ENCODE results near the gene KRT17. TPM values are rescaled to one million over a fixed set of nuclear protein-coding genes. Genes with fewer than 3 reads are reported as not detected.
"Not testable (repeated sequence)": the region's sequence is repeated elsewhere in the genome, so short reads cannot be mapped to it uniquely, and the experiment has no call there.

KRT17 gene
- total and polyA plus RNA-seq, 2 donors: 33.5 to 72.1 TPM

- H3K36me3 ChIP-seq (ENCODE audit: insufficient read depth): no peaks in the 10 kb centered on the region
- no peak overlapping the region for H3K4me3 ChIP-seq (ENCODE audit: low read depth, low read length)
- 91% methylated on average over 10 of the region's 10 CpGs for WGBS
- DNase-seq (ENCODE audit: extremely low spot score): no peak
- no peaks in the 10 kb centered on the region for H3K4me1 ChIP-seq (ENCODE audit: insufficient read depth)
- peak overlapping the region; percentile 84 for H3K27ac ChIP-seq (ENCODE audit: low read depth)
These were observed 25.6 kb upstream of the KRT17 start for GRCh38 chr17:41649923-41650519.

GRCh38 chr17:41648411-41649195, 24.2 kb upstream of the KRT17 start:
- no peaks in the 10 kb centered on the region for H3K4me1 ChIP-seq (ENCODE audit: insufficient read depth)
- H3K36me3 ChIP-seq (ENCODE audit: insufficient read depth): no peaks in the 10 kb centered on the region
- peak overlapping the region; percentile 46 for H3K27ac ChIP-seq (ENCODE audit: low read depth)
- H3K4me3 ChIP-seq (ENCODE audit: low read depth, low read length): no peak overlapping the region
- WGBS: 7% methylated on average over 39 of the region's 39 CpGs
- no peak for DNase-seq (ENCODE audit: extremely low spot score)

GRCh38 chr17:41647940-41648410, 23.6 kb upstream of the KRT17 start:
- 1% methylated on average over 22 of the region's 22 CpGs for WGBS
- H3K27ac ChIP-seq (ENCODE audit: low read depth): peak overlapping the region; percentile 46

GRCh38 chr17:41647038-41647813, 22.9 kb upstream of the KRT17 start:
- Histone ChIP-seq H3K36me3 (ENCODE audit: insufficient read depth) (no peaks in the 10 kb centered on the region), H3K4me3 (ENCODE audit: low read depth, low read length) (no peak overlapping the region), H3K27ac (ENCODE audit: low read depth) (no peak overlapping the region), H3K4me1 (ENCODE audit: insufficient read depth) (no peaks in the 10 kb centered on the region)
- WGBS: 77% methylated on average over 15 of the region's 15 CpGs
- DNase-seq (ENCODE audit: extremely low spot score): no peak

More at GRCh38 chr17:41647940-41648410, 23.6 kb upstream of the KRT17 start:
- no peaks in the 10 kb centered on the region for H3K36me3 ChIP-seq (ENCODE audit: insufficient read depth)
- no peak for DNase-seq (ENCODE audit: extremely low spot score)
- H3K4me3 ChIP-seq (ENCODE audit: low read depth, low read length): no peak overlapping the region
- no peaks in the 10 kb centered on the region for H3K4me1 ChIP-seq (ENCODE audit: insufficient read depth)

GRCh38 chr17:41642252-41643156, 18.1 kb upstream of the KRT17 start:
- Histone ChIP-seq H3K4me1 (ENCODE audit: insufficient read depth) (no peaks in the 10 kb centered on the region), H3K27ac (ENCODE audit: low read depth) (no peak overlapping the region), H3K4me3 (ENCODE audit: low read depth, low read length) (no peak overlapping the region), H3K36me3 (ENCODE audit: insufficient read depth) (no peaks in the 10 kb centered on the region)
- DNase-seq (ENCODE audit: extremely low spot score): no peak
- WGBS: 86% methylated on average over 13 of the region's 13 CpGs

GRCh38 chr17:41640596-41640995, 16.2 kb upstream of the KRT17 start:
- not testable (repeated sequence) for H3K27ac ChIP-seq (ENCODE audit: low read depth); H3K4me1 ChIP-seq (ENCODE audit: insufficient read depth); H3K4me3 ChIP-seq (ENCODE audit: low read depth, low read length); DNase-seq (ENCODE audit: extremely low spot score); H3K36me3 ChIP-seq (ENCODE audit: insufficient read depth)
- 98% methylated on average over 5 of the region's 5 CpGs for WGBS

GRCh38 chr17:41639492-41640473, 15.4 kb upstream of the KRT17 start:
- H3K36me3 ChIP-seq (ENCODE audit: insufficient read depth): no peaks in the 10 kb centered on the region
- no peak overlapping the region for H3K4me3 ChIP-seq (ENCODE audit: low read depth, low read length)
- DNase-seq (ENCODE audit: extremely low spot score): no peak
- WGBS: 94% methylated on average over 7 of the region's 7 CpGs
- no peak overlapping the region for H3K27ac ChIP-seq (ENCODE audit: low read depth)
- H3K4me1 ChIP-seq (ENCODE audit: insufficient read depth): no peaks in the 10 kb centered on the region

- no peak overlapping the region for H3K27ac ChIP-seq (ENCODE audit: low read depth)
- no peak for DNase-seq (ENCODE audit: extremely low spot score)
- no peaks in the 10 kb centered on the region for H3K4me1 ChIP-seq (ENCODE audit: insufficient read depth)
- no peak overlapping the region for H3K4me3 ChIP-seq (ENCODE audit: low read depth, low read length)
- WGBS: 82% methylated on average over 6 of the region's 6 CpGs
- no peaks in the 10 kb centered on the region for H3K36me3 ChIP-seq (ENCODE audit: insufficient read depth)
These were observed 14.6 kb upstream of the KRT17 start for GRCh38 chr17:41638941-41639340.

GRCh38 chr17:41638194-41638593, 13.8 kb upstream of the KRT17 start:
- Histone ChIP-seq H3K36me3 (ENCODE audit: insufficient read depth) (no peaks in the 10 kb centered on the region), H3K4me1 (ENCODE audit: insufficient read depth) (no peaks in the 10 kb centered on the region), H3K4me3 (ENCODE audit: low read depth, low read length) (no peak overlapping the region), H3K27ac (ENCODE audit: low read depth) (no peak overlapping the region)
- 86% methylated on average over 5 of the region's 5 CpGs for WGBS
- DNase-seq (ENCODE audit: extremely low spot score): no peak

GRCh38 chr17:41636652-41637051, 12.3 kb upstream of the KRT17 start:
- Histone ChIP-seq H3K4me3 (ENCODE audit: low read depth, low read length) (no peak overlapping the region), H3K4me1 (ENCODE audit: insufficient read depth) (no peaks in the 10 kb centered on the region), H3K36me3 (ENCODE audit: insufficient read depth) (no peaks in the 10 kb centered on the region), H3K27ac (ENCODE audit: low read depth) (no peak overlapping the region)
- 87% methylated on average over 9 of the region's 9 CpGs for WGBS
- DNase-seq (ENCODE audit: extremely low spot score): no peak

GRCh38 chr17:41635121-41636097, 11.0 kb upstream of the KRT17 start:
- no peaks in the 10 kb centered on the region for H3K36me3 ChIP-seq (ENCODE audit: insufficient read depth)
- H3K4me1 ChIP-seq (ENCODE audit: insufficient read depth): no peaks in the 10 kb centered on the region
- DNase-seq (ENCODE audit: extremely low spot score): no peak
- H3K4me3 ChIP-seq (ENCODE audit: low read depth, low read length): no peak overlapping the region
- no peak overlapping the region for H3K27ac ChIP-seq (ENCODE audit: low read depth)
- WGBS: 29% methylated on average over 28 of the region's 28 CpGs

Measured in urinary bladder (tissue), 4 donors.